IMR-90 (cell line): ENCODE results near the gene KPNA1. TPM values are rescaled to one million over a fixed set of nuclear protein-coding genes. Genes with fewer than 3 reads are reported as not detected.

ENCODE experiments used
- ATAC-seq: fragments of 200-7000 bp; cut with Tn5 transposase; 2 replicates; pipeline ENCODE4 v1.9.1; 2020; ENCODE audit warnings: low read depth, mild to moderate bottlenecking, moderate library complexity
- BruUV-seq: library from RNA; stranded (reverse); fragments of 400-500 nt; replicated peaks from 2 replicates; lab custom pipeline; 2021; lab: Mats Ljungman, UMichigan
- CTCF ChIA-PET: fragments of 300-600 bp; formaldehyde crosslinking; extraction: SDS; loops from one replicate; lab custom pipeline; 2021; ENCODE audit warnings: antibody characterized with exemption; lab: Yijun Ruan, JAX
- POLR2A ChIA-PET: fragments of 300-600 bp; sonication (Branson Sonifier 250); formaldehyde crosslinking; loops from one replicate; lab custom pipeline; 2022; ENCODE audit warnings: antibody characterized with exemption; ENCODE audit not compliant: unreplicated experiment; lab: Charles Lee
- DNase-seq: peaks from one replicate; pipeline ENCODE4 v3.0.0; 2013
- H2AFZ ChIP-seq: replicated peaks from 2 replicates; pipeline ENCODE3; 2013; ENCODE audit warnings: low read length, mild to moderate bottlenecking; ENCODE audit not compliant: poor library complexity
- H2AK5ac ChIP-seq: 2 replicates; pipeline ENCODE4 v1.6.1; 2013; ENCODE audit warnings: low read depth, low read length, inconsistent platforms
- H2AK9ac ChIP-seq: replicated peaks from 2 replicates; pipeline ENCODE3; 2013; ENCODE audit warnings: mild to moderate bottlenecking, low read depth, low read length, moderate library complexity; ENCODE audit not compliant: poor library complexity
- H2BK120ac ChIP-seq: 2 replicates; pipeline ENCODE4 v1.6.1; 2013; ENCODE audit warnings: low read depth, low read length, inconsistent platforms
- H2BK15ac ChIP-seq: 3 replicates; pipeline ENCODE4 v1.6.1; 2013; ENCODE audit warnings: low read depth, low read length, inconsistent platforms
- H2BK20ac ChIP-seq: 2 replicates; pipeline ENCODE4 v1.6.1; 2013; ENCODE audit warnings: low read depth, mild to moderate bottlenecking, inconsistent platforms, low read length, moderate library complexity
- H2BK5ac ChIP-seq: 2 replicates; pipeline ENCODE4 v1.6.1; 2013; ENCODE audit warnings: mild to moderate bottlenecking, low read depth, low read length, inconsistent platforms; ENCODE audit not compliant: poor library complexity, severe bottlenecking
- H3K14ac ChIP-seq: replicated peaks from 2 replicates; pipeline ENCODE4 v1.6.1; 2013; ENCODE audit warnings: low read depth, low read length, inconsistent platforms
- H3K18ac ChIP-seq: 2 replicates; pipeline ENCODE4 v1.6.1; 2013; ENCODE audit warnings: low read depth, low read length, control low read depth
- H3K23ac ChIP-seq: 2 replicates; pipeline ENCODE4 v1.6.1; 2013; ENCODE audit warnings: low read depth, low read length, inconsistent platforms
- H3K27ac ChIP-seq: 2 replicates; pipeline ENCODE4 v1.5.1; 2013; ENCODE audit warnings: mild to moderate bottlenecking, control low read depth, low read length; ENCODE audit not compliant: insufficient read depth
- H3K27me3 ChIP-seq: 2 replicates; pipeline ENCODE4 v1.6.1; 2013; ENCODE audit warnings: low read length; ENCODE audit not compliant: control insufficient read depth, insufficient read depth
- H3K36me3 ChIP-seq: 2 replicates; pipeline ENCODE4 v1.6.1; 2013; ENCODE audit warnings: low read length, mixed read lengths; ENCODE audit not compliant: control insufficient read depth, insufficient read depth
- H3K4ac ChIP-seq: 2 replicates; pipeline ENCODE4 v1.6.1; 2013; ENCODE audit warnings: low read depth, low read length, inconsistent platforms
- H3K4me1 ChIP-seq: 2 replicates; pipeline ENCODE4 v1.6.1; 2013; ENCODE audit warnings: low read length, mixed read lengths; ENCODE audit not compliant: control insufficient read depth, insufficient read depth
- H3K4me2 ChIP-seq: 2 replicates; pipeline ENCODE4 v1.6.1; 2013; ENCODE audit warnings: low read depth, mild to moderate bottlenecking, control low read depth, low read length, moderate library complexity
- H3K4me3 ChIP-seq: 2 replicates; pipeline ENCODE4 v1.5.1; 2013; ENCODE audit warnings: low read depth, mild to moderate bottlenecking, control low read depth, low read length, moderate library complexity; ENCODE audit not compliant: insufficient read depth
- H3K56ac ChIP-seq: 2 replicates; pipeline ENCODE4 v1.6.1; 2013; ENCODE audit warnings: low read length, inconsistent platforms; ENCODE audit not compliant: insufficient read depth; ENCODE audit errors: extremely low read depth
- H3K79me1 ChIP-seq, 2 experiments: 2 replicates each; pipeline ENCODE4 v1.6.1; 2013; ENCODE audit warnings: low read length in 2 of 2, inconsistent platforms in 1 of 2, low read depth in 1 of 2
- H3K9ac ChIP-seq: 2 replicates; pipeline ENCODE4 v1.6.1; 2013; ENCODE audit warnings: low read depth, low read length, control low read depth
- H3K9me1 ChIP-seq: 2 replicates; pipeline ENCODE4 v1.6.1; 2013; ENCODE audit warnings: low read length, inconsistent platforms; ENCODE audit not compliant: insufficient read depth
- H3K9me3 ChIP-seq: 2 replicates; pipeline ENCODE4 v1.6.1; 2013; ENCODE audit warnings: low read length; ENCODE audit not compliant: control insufficient read depth, insufficient read depth
- H4K20me1 ChIP-seq: 2 replicates; pipeline ENCODE4 v1.6.1; 2013; ENCODE audit warnings: low read length, inconsistent platforms; ENCODE audit not compliant: insufficient read depth
- H4K5ac ChIP-seq: 2 replicates; pipeline ENCODE4 v1.6.1; 2013; ENCODE audit warnings: mild to moderate bottlenecking, low read depth, low read length, control low read depth
- H4K8ac ChIP-seq, 2 experiments: 2 replicates each; pipeline ENCODE4 v1.6.1; 2013; ENCODE audit warnings: low read depth in 2 of 2, low read length in 2 of 2, control low read depth in 1 of 2, inconsistent platforms in 1 of 2
- H4K91ac ChIP-seq: 2 replicates; pipeline ENCODE4 v1.6.1; 2013; ENCODE audit warnings: low read depth, low read length, inconsistent platforms; ENCODE audit not compliant: insufficient read depth
- BHLHE40 ChIP-seq: fragments of 150-350 bp; IDR thresholded peaks from 2 replicates; pipeline ENCODE4 v1.6.1; 2016; ENCODE audit warnings: mild to moderate bottlenecking, low read depth, low read length
- FOS ChIP-seq: fragments of 150-350 bp; IDR thresholded peaks from 2 replicates; pipeline ENCODE4 v1.6.1; 2016; ENCODE audit warnings: low read depth, low read length
- WGBS, 2 experiments: methylation state at CpG; one replicate each; pipeline versions ENCODE4 v1.1.5 to v1.1.7; 2013; ENCODE audit warnings: missing lambda C conversion rate in 2 of 2; ENCODE audit not compliant: insufficient read length in 1 of 2; ENCODE audit errors: extremely low coverage in 2 of 2; 5-methylcytosine and 5-hydroxymethylcytosine counted together
- dilution Hi-C: fragments of 300-500 bp; cut with HindIII; formaldehyde crosslinking; loops from one replicate; pipeline ENCODE4 v1.14.3; 2018; ENCODE audit warnings: low sequenced_read_pairs; ENCODE audit not compliant: unreplicated experiment
- in situ Hi-C: fragments of 300-500 bp; cut with MboI; formaldehyde crosslinking; loops from 3 replicates; pipeline ENCODE4 v1.14.3; 2019; ENCODE audit warnings: low sequenced_read_pairs, inconsistent platforms, mixed read lengths
- intact Hi-C: fragments of 100-400 bp; cut with micrococcal nuclease; formaldehyde crosslinking; loops from 2 replicates; pipeline ENCODE4 v1.10.0; 2022
- polyA plus RNA-seq, 3 experiments: library from polyadenylated mRNA; depleted of rRNA; stranded (reverse); fragments of >200 nt; gene quantifications; 2 replicates each; pipeline ENCODE4 v1.2.3, GENCODE V29; 2012; ENCODE audit warnings: low replicate concordance in 1 of 3
- total RNA-seq: library from RNA; depleted of rRNA; stranded (reverse); fragments of >200 nt; gene quantifications from 2 replicates; pipeline ENCODE4 v1.2.3, GENCODE V29; 2012

Gene KPNA1
- total and polyA plus RNA-seq, 2 of the 4 experiments (the other 2 are of a cell fraction) = 30.6 to 112 TPM

DNA sequence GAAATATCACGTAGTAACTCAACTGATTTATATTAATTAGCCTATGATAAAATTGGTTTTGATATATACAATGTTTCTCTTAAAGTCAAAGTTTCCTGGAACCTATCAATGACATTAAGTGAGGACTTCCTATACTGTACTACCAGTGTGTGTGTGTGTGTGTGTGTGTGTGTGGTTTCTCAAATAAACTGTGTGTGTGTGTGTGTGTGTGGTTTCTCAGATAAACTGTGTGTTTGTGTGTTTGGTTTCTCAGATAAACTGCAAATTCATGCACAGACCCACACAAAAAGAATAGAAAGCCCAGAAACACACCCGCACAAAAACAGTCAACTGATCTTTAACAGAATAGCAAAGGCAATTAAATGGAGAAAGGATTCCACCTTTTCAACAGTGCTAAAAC, 84.4 kb downstream of the KPNA1 start:
- Histone ChIP-seq H4K20me1 (no peaks in the 10 kb centered on the region), H3K23ac (no peak overlapping the region), H2AK9ac (no peak overlapping the region), H3K18ac (no peak overlapping the region), H2AK5ac (no peak overlapping the region), H3K9me3 (no peaks in the 10 kb centered on the region), H2BK5ac (no peak overlapping the region), H3K27me3 (no peaks in the 10 kb centered on the region), H2BK15ac (no peak overlapping the region), H2BK20ac (no peak overlapping the region), H3K36me3 (peaks cover 26% of the 10 kb centered on the region), H4K8ac (no peak overlapping the region), H3K9ac (no peak overlapping the region), H3K27ac (no peak overlapping the region), H4K91ac (no peak overlapping the region), H3K9me1 (no peaks in the 10 kb centered on the region), H2BK120ac (no peak overlapping the region), H3K79me1 (peaks cover 5 to 6% of the 10 kb centered on the region in 2 experiments; a peak in 2 of 4 replicates), H3K14ac (no peak overlapping the region), H4K5ac (no peak overlapping the region), H3K4me2 (no peak overlapping the region), H3K4ac (no peak overlapping the region), H3K4me3 (no peak overlapping the region), H3K4me1 (no peaks in the 10 kb centered on the region), H3K56ac (no peak overlapping the region), H2AFZ (no peak overlapping the region)
- intact Hi-C loops (no loop called here), in situ Hi-C loops (no loop called here), dilution Hi-C loops (no loop called here)
- TF ChIP-seq BHLHE40 (no peak), FOS (no peak)
- DNase-seq = no peak
- no TSS peak for BruUV-seq
- ChIA-PET CTCF (no interaction called here), POLR2A (interaction anchor here (0.5 kb wide), 1 partner anchor 10 kb away, joined by 7 read pairs; no protein-coding TSS in a partner anchor)
- ATAC-seq = no peak
- no CpG with 5 or more reads among the region's 2 CpGs for WGBS, 2 experiments
